WERI-Rb-1 (cell line): Measurements from ENCODE around the gene TPP1.

Experiments
- DNase-seq: peaks from one replicate; pipeline ENCODE4 v3.0.0-alpha.2; 2020
- H3K27ac ChIP-seq: fragments of 250-450 bp; sonication (Bioruptor Pico); 2 replicates; pipeline ENCODE4 v1.5.1; 2020; ENCODE audit warnings: mild to moderate bottlenecking, moderate library complexity
- H3K27me3 ChIP-seq: fragments of 250-450 bp; sonication (Bioruptor Pico); 2 replicates; pipeline ENCODE4 v1.5.1; 2021; ENCODE audit warnings: mild to moderate bottlenecking, low read depth, moderate library complexity; ENCODE audit not compliant: insufficient read depth, severe bottlenecking
- H3K36me3 ChIP-seq: fragments of 250-450 bp; sonication (Bioruptor Pico); 2 replicates; pipeline ENCODE4 v1.5.1; 2020; ENCODE audit warnings: mild to moderate bottlenecking, moderate library complexity
- H3K4me3 ChIP-seq: 2 replicates; pipeline ENCODE4 v1.5.1; 2011; ENCODE audit warnings: low read depth, mild to moderate bottlenecking, control low read depth, low read length
- H3K9me3 ChIP-seq: fragments of 250-450 bp; sonication (Bioruptor Pico); 2 replicates; pipeline ENCODE4 v1.5.1; 2021; ENCODE audit warnings: mild to moderate bottlenecking, moderate library complexity; ENCODE audit not compliant: severe bottlenecking
- TF ChIP-seq, protein P1 (sequence below): IDR thresholded peaks from 2 replicates; pipeline ENCODE4 v1.5.1; 2011; ENCODE audit warnings: low read depth, mild to moderate bottlenecking, control low read depth, inconsistent platforms, low read length

Gene TPP1

GRCh38 chr11:6619004-6619745, at the start of gene TPP1:
Gene TPP1 (minus strand): TSS chr11:6619422. CDS start chr11:6619400, 22 bp downstream.
- TF ChIP-seq, protein P1, sequence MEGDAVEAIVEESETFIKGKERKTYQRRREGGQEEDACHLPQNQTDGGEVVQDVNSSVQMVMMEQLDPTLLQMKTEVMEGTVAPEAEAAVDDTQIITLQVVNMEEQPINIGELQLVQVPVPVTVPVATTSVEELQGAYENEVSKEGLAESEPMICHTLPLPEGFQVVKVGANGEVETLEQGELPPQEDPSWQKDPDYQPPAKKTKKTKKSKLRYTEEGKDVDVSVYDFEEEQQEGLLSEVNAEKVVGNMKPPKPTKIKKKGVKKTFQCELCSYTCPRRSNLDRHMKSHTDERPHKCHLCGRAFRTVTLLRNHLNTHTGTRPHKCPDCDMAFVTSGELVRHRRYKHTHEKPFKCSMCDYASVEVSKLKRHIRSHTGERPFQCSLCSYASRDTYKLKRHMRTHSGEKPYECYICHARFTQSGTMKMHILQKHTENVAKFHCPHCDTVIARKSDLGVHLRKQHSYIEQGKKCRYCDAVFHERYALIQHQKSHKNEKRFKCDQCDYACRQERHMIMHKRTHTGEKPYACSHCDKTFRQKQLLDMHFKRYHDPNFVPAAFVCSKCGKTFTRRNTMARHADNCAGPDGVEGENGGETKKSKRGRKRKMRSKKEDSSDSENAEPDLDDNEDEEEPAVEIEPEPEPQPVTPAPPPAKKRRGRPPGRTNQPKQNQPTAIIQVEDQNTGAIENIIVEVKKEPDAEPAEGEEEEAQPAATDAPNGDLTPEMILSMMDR, result no peak
- Histone ChIP-seq H3K27ac (peak within 1 kb of the TSS; percentile 55), H3K36me3 (no peaks in the 10 kb centered on the region; the same call in 1 of the 2 replicates)

GRCh38 chr11:6667733-6668374, 48.6 kb upstream of the TPP1 start:
- TF ChIP-seq, protein P1, result peak; percentile 17; the same call in 1 of the 2 replicates
- H3K27ac ChIP-seq, result no peak overlapping the region
- DNase-seq, result no peak
- no peaks in the 10 kb centered on the region for H3K36me3 ChIP-seq
- H3K4me3 ChIP-seq, result no peak overlapping the region
- no peaks in the 10 kb centered on the region for H3K9me3 ChIP-seq
- no peaks in the 10 kb centered on the region for H3K27me3 ChIP-seq

More at GRCh38 chr11:6619004-6619745, at the start of gene TPP1:
- Histone ChIP-seq H3K4me3 (peak within 1 kb of the TSS; percentile 46), H3K27me3 (no peaks in the 10 kb centered on the region), H3K9me3 (no peaks in the 10 kb centered on the region)
- DNase-seq, result peak; percentile 93

DNA sequence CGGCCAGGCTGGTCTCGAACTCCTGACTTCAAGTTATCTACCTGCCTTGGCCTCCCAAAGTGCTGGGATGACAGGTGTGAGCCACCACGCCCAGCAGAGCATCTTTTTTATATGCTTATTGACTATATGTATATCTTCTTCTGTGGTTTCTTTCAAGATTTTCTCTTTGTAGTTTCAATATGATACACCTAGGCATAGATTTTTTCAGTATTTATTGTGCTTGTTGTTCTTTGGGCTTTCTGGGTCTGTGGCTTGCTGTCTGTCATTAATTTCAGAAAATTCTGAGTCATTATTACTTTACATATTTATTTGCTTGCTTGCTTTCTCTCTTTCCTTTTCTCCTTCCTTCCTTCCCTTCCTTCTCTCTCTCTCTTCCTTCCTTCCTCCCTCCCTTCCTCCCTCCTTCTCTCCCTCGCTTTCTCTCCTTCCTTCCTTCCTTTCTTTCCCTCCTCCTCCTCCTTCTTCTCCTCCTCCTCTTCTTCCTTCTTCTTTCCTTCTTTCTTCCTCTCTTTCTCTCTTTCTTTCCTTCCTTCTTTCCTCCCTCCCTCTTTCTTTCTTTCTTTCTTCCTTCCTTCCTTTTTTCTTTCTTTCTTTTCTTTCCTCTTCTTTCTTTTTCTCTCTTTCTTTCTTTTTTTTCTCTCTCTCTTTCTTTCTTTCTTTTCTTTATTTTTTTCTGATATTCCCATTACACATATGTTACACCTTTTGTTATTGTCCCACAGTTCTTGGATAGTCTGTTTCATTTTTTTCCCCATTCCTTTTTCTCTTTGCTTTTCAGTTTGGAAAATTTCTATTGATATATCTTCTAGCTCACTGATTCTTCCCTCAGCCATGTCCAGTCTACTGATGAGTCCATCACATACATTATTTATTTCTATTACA, 47.3 kb upstream of the TPP1 start:
- H3K27me3 ChIP-seq, result no peaks in the 10 kb centered on the region
- TF ChIP-seq, protein P1, result no peak
- DNase-seq, result no peak
- no peak overlapping the region for H3K4me3 ChIP-seq
- no peak overlapping the region for H3K27ac ChIP-seq
- no peaks in the 10 kb centered on the region for H3K36me3 ChIP-seq
- H3K9me3 ChIP-seq, result no peaks in the 10 kb centered on the region

DNA sequence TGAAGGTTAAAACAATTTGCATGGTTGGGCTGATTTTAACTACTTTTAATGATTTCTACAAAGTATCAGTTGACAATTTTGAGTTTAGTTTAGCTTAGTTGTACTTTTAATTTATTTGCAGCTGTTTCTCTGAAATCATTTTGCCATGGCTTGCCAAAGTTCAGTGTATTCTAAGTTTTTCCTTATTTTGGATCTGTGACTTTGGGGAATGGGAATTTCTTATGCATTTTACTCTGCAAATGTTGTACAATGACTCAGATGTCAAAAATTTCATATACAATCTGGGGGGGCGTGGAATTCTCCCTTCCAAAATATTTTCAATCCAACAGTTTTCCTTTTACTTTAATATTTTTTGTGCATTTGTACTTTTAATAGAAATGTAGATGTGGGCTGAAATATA, 45.3 kb upstream of the TPP1 start:
- TF ChIP-seq, protein P1, result no peak
- H3K9me3 ChIP-seq, result no peaks in the 10 kb centered on the region
- no peak overlapping the region for H3K27ac ChIP-seq
- DNase-seq, result no peak
- H3K27me3 ChIP-seq, result no peaks in the 10 kb centered on the region
- H3K4me3 ChIP-seq, result no peak overlapping the region
- H3K36me3 ChIP-seq, result no peaks in the 10 kb centered on the region

- Histone ChIP-seq H3K9me3 (no peaks in the 10 kb centered on the region), H3K27me3 (no peaks in the 10 kb centered on the region), H3K4me3 (no peak overlapping the region), H3K27ac (no peak overlapping the region), H3K36me3 (no peaks in the 10 kb centered on the region)
- DNase-seq, result no peak
- TF ChIP-seq, protein P1, result no peak
Measured at GRCh38 chr11:6663794-6664469, 44.7 kb upstream of the TPP1 start.
